SU-DHL-6 (cell line): ENCODE measurements around the gene RHOBTB3.

Experiments used
- H2AFZ ChIP-seq: fragments of 200-600 bp; sonication (generic); 2 replicates; pipeline ENCODE4 v1.6.1; 2014; ENCODE audit warnings: low read depth, mild to moderate bottlenecking, moderate library complexity, mixed read lengths, antibody characterized with exemption, low read length; ENCODE audit not compliant: severe bottlenecking
- H3F3A ChIP-seq: fragments of 200-600 bp; shearing (Covaris generic); 2 replicates; pipeline ENCODE4 v1.6.0; 2016; ENCODE audit warnings: antibody characterized with exemption, mild to moderate bottlenecking; ENCODE audit not compliant: insufficient read depth
- H3K27ac ChIP-seq: fragments of 200-600 bp; sonication (generic); 2 replicates; pipeline ENCODE4 v1.5.1; 2016; ENCODE audit warnings: low read depth, mild to moderate bottlenecking, low read length, moderate library complexity, mixed read lengths
- H3K27me3 ChIP-seq: fragments of 200-600 bp; sonication (generic), shearing (Covaris generic); 2 replicates; pipeline ENCODE4 v1.6.0; 2014; ENCODE audit warnings: mild to moderate bottlenecking, low read length
- H3K36me3 ChIP-seq: fragments of 200-600 bp; sonication (generic); 2 replicates; pipeline ENCODE4 v1.6.1; 2014; ENCODE audit warnings: mild to moderate bottlenecking, low read length, mixed read lengths
- H3K4me2 ChIP-seq: fragments of 300-600, 200-600 bp; shearing (Covaris generic), sonication (generic); 2 replicates; pipeline ENCODE4 v1.6.0; 2014; ENCODE audit warnings: low read length, low read depth, mild to moderate bottlenecking; ENCODE audit not compliant: poor library complexity, severe bottlenecking
- H3K4me3 ChIP-seq: fragments of 200-600 bp; sonication (generic); 2 replicates; pipeline ENCODE4 v1.5.1; 2014; ENCODE audit warnings: antibody characterized with exemption, low read length, mild to moderate bottlenecking, mixed read lengths; ENCODE audit not compliant: insufficient read depth, poor library complexity, severe bottlenecking
- H3K79me2 ChIP-seq: fragments of 200-600 bp; sonication (generic); 2 replicates; pipeline ENCODE4 v1.6.1; 2014; ENCODE audit warnings: mild to moderate bottlenecking, low read length, moderate library complexity; ENCODE audit not compliant: insufficient read depth
- H3K9ac ChIP-seq: fragments of 200-600 bp; sonication (generic); 2 replicates; pipeline ENCODE4 v1.7.0; 2014; ENCODE audit warnings: mild to moderate bottlenecking, low read length
- H3K9me2 ChIP-seq: fragments of 200-600 bp; sonication (generic); replicated peaks from 2 replicates; pipeline ENCODE4 v1.6.1; 2014; ENCODE audit warnings: low read length; ENCODE audit not compliant: insufficient read depth
- H3K9me3 ChIP-seq: fragments of 200-600 bp; sonication (generic); 2 replicates; pipeline ENCODE4 v1.6.1; 2014; ENCODE audit warnings: low read length, mixed read lengths; ENCODE audit not compliant: insufficient read depth
- H4K20me1 ChIP-seq: fragments of 200-600 bp; sonication (generic); 2 replicates; pipeline ENCODE4 v1.6.1; 2014; ENCODE audit warnings: low read depth, mild to moderate bottlenecking, antibody characterized with exemption, low read length, moderate library complexity, mixed read lengths
- EZH2phosphoT487 ChIP-seq: fragments of 200-600 bp; sonication (generic), shearing (Covaris generic); conservative IDR thresholded peaks from 2 replicates; pipeline ENCODE4 v1.6.1; 2018; ENCODE audit warnings: mild to moderate bottlenecking, antibody characterized with exemption, low read length, moderate library complexity, mixed read lengths
- TF ChIP-seq, protein P1 (sequence below): fragments of 200-600 bp; sonication (generic); IDR thresholded peaks from one replicate; pipeline ENCODE4 v1.5.1; 2017; ENCODE audit warnings: antibody characterized with exemption, mild to moderate bottlenecking, low read length, moderate library complexity; ENCODE audit not compliant: insufficient read depth, poor library complexity, severe bottlenecking

Gene RHOBTB3

DNA sequence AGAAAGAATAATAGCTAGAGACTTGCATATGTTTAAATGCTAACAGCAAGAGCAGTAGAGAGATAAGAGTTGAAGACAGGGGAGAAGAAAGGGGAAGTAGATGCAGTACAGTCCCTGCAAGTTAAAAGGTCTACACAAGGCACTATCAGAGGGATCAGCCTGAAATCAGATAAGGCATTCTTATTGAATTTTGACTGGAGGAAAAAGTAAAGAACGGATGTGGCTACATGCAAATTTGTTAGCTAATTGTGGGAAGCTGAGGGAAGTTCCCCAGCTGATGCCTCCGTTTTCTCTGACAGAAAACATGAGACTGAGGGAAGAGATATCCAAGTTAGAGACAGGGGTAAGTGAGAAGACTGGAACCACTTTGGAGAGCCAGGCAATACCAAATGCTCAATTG is 12.9 kb upstream of the RHOBTB3 start:
- Histone ChIP-seq H4K20me1 (no peaks in the 10 kb centered on the region), H3K36me3 (no peaks in the 10 kb centered on the region), H3K27me3 (no peaks in the 10 kb centered on the region), H2AFZ (no peak overlapping the region), H3K9me2 (no peaks in the 10 kb centered on the region), H3K4me2 (no peak overlapping the region), H3K9me3 (no peaks in the 10 kb centered on the region), H3K27ac (no peak overlapping the region), H3K4me3 (no peak overlapping the region), H3F3A (no peaks in the 10 kb centered on the region), H3K9ac (no peak overlapping the region), H3K79me2 (no peaks in the 10 kb centered on the region)
- TF ChIP-seq, protein P1, sequence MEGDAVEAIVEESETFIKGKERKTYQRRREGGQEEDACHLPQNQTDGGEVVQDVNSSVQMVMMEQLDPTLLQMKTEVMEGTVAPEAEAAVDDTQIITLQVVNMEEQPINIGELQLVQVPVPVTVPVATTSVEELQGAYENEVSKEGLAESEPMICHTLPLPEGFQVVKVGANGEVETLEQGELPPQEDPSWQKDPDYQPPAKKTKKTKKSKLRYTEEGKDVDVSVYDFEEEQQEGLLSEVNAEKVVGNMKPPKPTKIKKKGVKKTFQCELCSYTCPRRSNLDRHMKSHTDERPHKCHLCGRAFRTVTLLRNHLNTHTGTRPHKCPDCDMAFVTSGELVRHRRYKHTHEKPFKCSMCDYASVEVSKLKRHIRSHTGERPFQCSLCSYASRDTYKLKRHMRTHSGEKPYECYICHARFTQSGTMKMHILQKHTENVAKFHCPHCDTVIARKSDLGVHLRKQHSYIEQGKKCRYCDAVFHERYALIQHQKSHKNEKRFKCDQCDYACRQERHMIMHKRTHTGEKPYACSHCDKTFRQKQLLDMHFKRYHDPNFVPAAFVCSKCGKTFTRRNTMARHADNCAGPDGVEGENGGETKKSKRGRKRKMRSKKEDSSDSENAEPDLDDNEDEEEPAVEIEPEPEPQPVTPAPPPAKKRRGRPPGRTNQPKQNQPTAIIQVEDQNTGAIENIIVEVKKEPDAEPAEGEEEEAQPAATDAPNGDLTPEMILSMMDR, result no peak
- TF ChIP-seq EZH2phosphoT487, result no peak

- Histone ChIP-seq H4K20me1 (no peaks in the 10 kb centered on the region), H3K4me2 (no peak overlapping the region), H3K27ac (no peak overlapping the region), H3K4me3 (no peak overlapping the region), H3K79me2 (no peaks in the 10 kb centered on the region), H2AFZ (no peak overlapping the region), H3K27me3 (no peaks in the 10 kb centered on the region), H3F3A (no peaks in the 10 kb centered on the region), H3K9ac (no peak overlapping the region), H3K9me3 (no peaks in the 10 kb centered on the region), H3K36me3 (no peaks in the 10 kb centered on the region), H3K9me2 (no peaks in the 10 kb centered on the region)
- TF ChIP-seq, protein P1, result no peak
- TF ChIP-seq EZH2phosphoT487, result no peak
These were observed 12.4 kb upstream of the RHOBTB3 start for GRCh38 chr5:95718738-95719137.

DNA sequence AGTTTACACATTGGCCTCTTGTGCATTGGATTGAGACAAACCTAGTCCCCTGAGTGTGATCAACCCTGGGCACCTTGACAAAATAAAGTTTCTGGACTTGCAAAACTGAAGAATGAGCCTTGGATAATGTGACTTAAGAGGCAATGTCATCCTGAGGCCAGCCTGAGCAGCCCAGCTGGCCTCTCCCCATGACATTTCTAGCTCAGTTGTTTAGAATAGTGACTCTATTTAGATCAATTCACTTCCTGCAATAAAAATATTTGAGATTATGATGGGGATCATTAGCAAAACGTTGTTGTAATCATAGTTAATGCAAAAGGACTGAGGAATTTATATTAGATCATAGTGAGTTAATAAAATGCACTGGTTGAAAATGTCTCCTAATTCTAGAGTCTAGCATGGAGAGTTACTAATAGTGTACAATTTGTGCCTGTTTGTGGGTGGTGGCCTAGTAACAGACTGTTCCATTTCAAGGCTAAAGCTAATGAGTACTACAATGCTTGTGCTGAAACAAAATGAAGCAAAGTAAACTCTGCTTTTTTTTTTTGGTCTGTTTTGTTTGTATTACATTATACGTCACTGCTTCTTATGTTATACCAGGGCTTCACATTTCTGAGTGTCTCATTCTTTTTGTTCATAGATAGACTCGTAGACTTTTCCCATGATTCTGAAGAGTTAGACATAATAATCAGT is 10.9 kb upstream of the RHOBTB3 start:
- Histone ChIP-seq H3K79me2 (no peaks in the 10 kb centered on the region), H3K36me3 (no peaks in the 10 kb centered on the region), H4K20me1 (no peaks in the 10 kb centered on the region), H2AFZ (no peak overlapping the region), H3K27me3 (no peaks in the 10 kb centered on the region), H3K9me2 (no peaks in the 10 kb centered on the region), H3K4me3 (no peak overlapping the region), H3F3A (no peaks in the 10 kb centered on the region), H3K9ac (no peak overlapping the region), H3K4me2 (no peak overlapping the region), H3K27ac (no peak overlapping the region), H3K9me3 (no peaks in the 10 kb centered on the region)
- TF ChIP-seq, protein P1, result no peak
- no peak for TF ChIP-seq EZH2phosphoT487
